GM03348 (cell line): Measurements from ENCODE around the gene RGMA.

ENCODE experiments used
- DNase-seq: peaks from one replicate; pipeline ENCODE4 v3.0.0; 2012; ENCODE audit warnings: low spot score

RGMA gene

DNA sequence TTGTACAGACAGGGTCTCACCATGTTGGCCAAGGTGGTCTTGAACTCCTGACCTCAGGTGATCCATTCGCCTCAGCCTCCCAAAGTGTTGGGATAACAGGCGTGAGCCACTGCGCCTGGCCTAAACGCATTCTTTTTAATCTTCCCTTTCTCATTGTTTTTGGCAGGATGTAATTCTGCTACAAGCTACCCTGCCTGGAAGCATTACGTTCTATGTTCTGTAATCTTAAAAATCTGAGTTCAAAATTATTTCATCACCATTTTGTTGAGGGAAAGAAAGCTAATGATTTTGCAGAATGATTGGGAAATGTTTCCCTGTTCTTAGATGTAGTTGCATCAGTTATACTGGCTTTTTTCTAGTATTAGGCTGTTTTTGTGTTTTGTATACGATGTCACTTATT is 71.5 kb downstream of the RGMA start:
- peak; percentile 40 for DNase-seq

DNA sequence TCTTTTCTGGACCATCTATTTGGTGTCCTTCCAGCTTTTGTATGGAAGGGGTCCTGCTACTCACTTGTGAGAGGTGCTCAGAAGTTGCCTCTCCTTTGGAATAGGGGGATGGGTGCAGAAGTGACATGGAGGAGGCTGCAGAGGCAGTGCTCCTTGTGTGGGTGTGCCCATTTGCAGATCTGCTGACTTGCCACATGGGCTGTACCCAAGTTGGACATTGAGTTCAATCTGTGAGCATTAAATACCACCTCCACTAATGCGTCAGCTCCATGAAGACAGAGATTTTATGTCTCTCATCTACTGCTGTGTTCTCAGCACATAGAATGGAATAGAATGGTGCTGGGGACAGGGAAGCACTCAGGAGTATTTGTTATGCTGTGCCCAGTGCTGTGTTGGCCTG is 76.2 kb downstream of the RGMA start:
- DNase-seq: no peak

DNA sequence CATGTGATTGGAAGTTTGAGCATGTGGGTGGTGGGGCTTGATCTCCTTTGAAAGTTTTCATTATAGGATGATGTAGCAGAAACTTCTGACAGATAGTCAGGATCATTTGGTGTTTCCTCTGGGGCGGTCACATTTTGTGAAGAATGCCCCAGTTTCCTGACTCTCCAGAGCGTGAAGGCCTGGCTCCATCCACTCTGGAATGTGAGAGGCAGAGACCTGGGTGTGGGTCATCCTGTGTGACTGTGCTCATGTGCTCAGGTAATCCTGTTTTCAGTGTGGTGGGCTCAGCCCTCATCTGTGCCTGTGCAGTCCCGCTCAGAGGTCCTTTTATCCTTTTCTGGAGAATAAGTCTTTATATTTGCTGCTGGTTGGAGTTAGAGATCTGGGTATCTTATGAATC is 81.0 kb downstream of the RGMA start:
- DNase-seq: no peak

DNA sequence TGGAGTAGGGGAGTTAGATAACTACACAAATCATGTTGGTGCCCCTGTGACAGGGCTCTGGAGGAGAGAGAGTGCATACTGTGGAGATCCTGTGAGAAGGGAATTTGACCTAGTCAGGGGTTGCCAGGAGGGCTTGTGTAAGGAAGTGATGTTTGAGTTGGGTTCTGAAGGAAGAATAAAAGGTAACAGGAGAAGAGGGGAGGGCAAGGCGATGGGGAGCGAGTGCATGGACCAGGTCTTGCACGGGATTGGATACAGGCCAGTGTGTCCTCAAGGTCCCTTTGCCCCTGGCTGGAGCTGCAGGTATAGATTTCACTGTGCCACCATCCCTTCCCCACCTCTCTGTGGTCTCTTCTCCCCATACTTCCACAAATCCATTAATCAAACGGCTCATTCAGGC is 83.9 kb downstream of the RGMA start:
- no peak for DNase-seq

DNA sequence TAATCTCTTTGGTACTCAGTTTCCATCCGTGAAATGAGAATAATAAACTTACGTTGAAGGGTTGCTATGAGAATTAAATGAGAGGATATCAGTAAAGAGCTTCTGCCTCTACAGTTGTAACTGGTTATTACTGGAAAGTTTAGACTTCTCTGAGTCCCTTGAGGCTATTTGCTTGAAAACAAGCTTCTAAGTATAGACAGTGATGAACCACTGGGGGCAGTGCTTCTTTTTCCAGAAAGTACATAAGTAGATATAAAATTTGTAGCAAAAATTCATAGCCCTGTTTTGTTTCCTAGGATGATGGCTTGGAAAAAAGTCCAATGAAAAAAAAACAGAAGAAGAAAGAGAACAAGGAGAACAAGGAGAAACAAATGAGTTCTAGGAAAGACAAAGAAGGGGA is 87.1 kb downstream of the RGMA start:
- no peak for DNase-seq

DNA sequence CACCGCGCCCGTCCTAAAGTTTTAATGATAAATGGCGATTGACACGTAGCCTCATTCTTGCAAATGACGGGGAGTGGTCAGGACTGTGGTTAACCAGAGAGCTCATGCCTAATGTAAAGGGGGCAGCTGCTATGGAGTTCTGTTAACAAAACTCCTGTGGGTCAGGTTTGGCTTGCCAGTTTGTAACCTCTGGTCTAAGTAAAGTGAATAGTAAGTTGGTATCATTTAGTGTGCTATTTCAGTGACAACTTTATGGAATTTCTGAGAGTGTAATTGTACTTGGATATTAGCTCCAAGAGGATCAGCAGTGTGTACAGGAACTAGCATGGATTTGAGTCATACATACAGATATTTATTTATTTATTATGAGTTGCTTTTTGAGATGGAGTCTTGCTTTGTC is 87.9 kb downstream of the RGMA start:
- no peak for DNase-seq

DNA sequence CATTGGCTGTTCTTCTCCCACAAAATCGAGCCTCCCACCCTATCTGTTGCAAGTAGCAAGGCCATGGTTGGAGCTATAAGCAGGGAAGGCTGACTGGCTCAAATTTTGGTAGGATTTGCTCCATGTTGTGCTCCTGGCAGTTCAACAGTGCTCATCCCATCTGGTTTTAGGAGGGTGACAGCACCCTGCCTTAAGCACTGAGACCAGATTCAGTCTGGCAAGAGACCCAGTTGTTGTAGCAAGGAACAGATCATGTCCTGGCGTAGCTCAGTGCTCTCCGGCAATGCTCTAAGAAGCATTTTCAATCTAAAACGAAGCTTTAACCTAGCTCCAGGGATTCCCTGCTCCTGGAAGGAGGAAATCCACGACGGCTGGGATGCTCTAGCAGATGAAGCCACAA is 91.2 kb downstream of the RGMA start:
- no peak for DNase-seq

DNA sequence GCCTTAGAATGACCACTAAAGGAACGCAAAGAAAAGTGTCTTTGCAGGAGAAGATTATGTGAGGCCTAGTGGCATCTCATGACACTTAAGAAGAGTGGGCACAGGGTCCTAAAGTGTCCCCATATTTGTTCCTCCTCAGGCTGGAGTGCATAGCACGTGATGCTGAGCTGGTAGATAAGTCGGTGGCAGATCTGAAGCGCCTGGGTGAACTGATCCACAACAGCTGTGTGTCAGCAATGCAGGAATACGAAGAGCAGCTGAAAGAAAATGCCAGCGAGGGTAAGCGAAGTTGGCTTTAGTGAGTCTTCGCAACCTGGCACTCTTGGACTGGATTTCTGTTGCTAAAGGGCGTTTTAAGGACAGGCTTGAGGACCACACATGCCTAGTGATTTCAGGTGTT is 96.3 kb downstream of the RGMA start:
- no peak for DNase-seq

DNA sequence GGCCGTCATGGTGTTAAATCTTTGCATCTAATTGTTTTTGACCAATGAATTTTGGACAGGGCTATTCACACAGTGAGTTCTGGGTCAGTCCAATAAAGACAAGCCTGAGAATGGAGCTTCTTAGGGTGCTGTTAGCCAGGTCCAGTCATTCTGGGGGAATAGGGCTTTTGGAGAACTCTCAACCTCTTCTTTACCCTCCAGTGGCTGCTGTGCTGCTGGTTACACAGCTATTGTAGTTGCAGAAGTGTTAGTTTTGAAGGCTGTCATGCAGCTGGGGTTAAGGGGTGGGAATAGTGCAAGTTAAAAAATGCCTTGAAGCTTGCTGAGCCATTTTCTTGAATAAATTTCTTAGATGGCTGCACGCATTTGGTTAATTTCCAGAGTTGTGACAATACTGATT is 99.0 kb downstream of the RGMA start:
- no peak for DNase-seq

DNA sequence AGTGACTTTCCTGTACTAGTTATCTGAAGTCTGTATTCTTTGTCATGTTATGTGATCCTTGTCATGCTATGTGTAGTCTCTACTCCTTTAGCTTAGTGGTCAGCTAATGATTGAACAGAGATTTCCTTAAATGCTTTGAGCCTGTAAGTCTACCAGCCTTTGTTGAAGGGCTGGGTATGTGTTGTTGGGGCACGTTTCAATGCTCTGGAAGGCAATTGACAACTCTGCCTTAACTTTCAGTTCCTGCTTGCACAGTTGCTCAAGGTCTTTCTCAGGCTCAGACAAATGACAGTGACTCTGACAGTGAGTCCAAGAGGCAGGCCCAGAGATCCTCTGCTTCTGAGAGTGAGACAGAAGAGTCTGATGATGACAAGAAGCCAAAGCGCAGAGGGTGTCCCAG is 99.5 kb downstream of the RGMA start:
- no peak for DNase-seq
